ENCODE measurements around the gene EEF1AKMT1.

DNA sequence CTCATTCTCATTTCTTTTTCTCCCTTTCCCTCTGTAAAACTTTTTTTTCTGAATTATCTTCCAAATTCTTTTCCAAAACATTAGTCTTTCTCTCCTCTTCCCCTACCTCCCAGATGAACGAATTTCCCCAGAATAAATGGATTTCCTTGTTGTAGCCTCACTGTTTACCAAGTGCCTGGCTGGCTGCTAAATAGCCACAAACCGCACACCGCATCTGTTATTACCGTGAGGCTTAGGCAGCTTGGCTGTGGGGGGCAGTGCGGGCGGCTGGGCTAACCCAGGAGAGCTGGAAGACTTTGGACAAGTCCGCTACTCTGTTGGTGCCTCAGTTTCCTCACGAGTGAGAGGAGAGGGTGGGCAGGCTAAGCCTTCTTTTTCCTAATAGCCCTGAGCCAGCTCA, 59.6 kb downstream of the EEF1AKMT1 start:
- TF ChIP-seq, protein P1, sequence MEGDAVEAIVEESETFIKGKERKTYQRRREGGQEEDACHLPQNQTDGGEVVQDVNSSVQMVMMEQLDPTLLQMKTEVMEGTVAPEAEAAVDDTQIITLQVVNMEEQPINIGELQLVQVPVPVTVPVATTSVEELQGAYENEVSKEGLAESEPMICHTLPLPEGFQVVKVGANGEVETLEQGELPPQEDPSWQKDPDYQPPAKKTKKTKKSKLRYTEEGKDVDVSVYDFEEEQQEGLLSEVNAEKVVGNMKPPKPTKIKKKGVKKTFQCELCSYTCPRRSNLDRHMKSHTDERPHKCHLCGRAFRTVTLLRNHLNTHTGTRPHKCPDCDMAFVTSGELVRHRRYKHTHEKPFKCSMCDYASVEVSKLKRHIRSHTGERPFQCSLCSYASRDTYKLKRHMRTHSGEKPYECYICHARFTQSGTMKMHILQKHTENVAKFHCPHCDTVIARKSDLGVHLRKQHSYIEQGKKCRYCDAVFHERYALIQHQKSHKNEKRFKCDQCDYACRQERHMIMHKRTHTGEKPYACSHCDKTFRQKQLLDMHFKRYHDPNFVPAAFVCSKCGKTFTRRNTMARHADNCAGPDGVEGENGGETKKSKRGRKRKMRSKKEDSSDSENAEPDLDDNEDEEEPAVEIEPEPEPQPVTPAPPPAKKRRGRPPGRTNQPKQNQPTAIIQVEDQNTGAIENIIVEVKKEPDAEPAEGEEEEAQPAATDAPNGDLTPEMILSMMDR (conservative IDR thresholded peaks at IDR 0.05 in 1 of 2, IDR thresholded peaks at IDR 0.05 in 1 of 2; ENCODE audit: low read depth in 1 of 2, low read length in 2 of 2): no peak
- no peak for TF ChIP-seq EZH2 (IDR thresholded peaks at IDR 0.05; ENCODE audit: low read length, missing control alignments)

Measured in fibroblast of lung (primary cell).